CD14-positive monocyte (primary cell): ENCODE data around the gene SNPH. TPM values are rescaled to one million over a fixed set of nuclear protein-coding genes. Genes with fewer than 3 reads are reported as not detected.

ENCODE experiments used
- DNase-seq, 3 donors: peaks; one replicate each; pipeline ENCODE4 v3.0.0-alpha.2; 2011 to 2022
- H2AFZ ChIP-seq: 2 replicates; pipeline ENCODE4 v1.6.0; 2012; ENCODE audit warnings: mild to moderate bottlenecking, low read depth, low read length, inconsistent platforms; ENCODE audit not compliant: insufficient read depth, poor library complexity, severe bottlenecking
- H3K27ac ChIP-seq, 2 donors: 1 replicate in 1 of 2; 2 replicates in 1 of 2; pipeline ENCODE4 v1.5.1; 2012 to 2013; ENCODE audit warnings: low read length in 2 of 2, control low read depth in 1 of 2, inconsistent platforms in 1 of 2, low read depth in 1 of 2, mild to moderate bottlenecking in 1 of 2
- H3K27me3 ChIP-seq, 2 donors: one replicate each; pipeline versions ENCODE4 v1.6.0 to v1.6.1; 2011 to 2013; ENCODE audit warnings: low read length in 2 of 2; ENCODE audit not compliant: control insufficient read depth in 2 of 2, insufficient read depth in 2 of 2
- H3K36me3 ChIP-seq, 2 donors: replicated peaks in 1 of 2; 1 replicate in 1 of 2; 2 replicates in 1 of 2; pipeline versions ENCODE4 v1.5.1 to v1.6.1; 2012 to 2013; ENCODE audit warnings: low read length in 2 of 2, control low read depth in 1 of 2, inconsistent platforms in 1 of 2, mild to moderate bottlenecking in 1 of 2; ENCODE audit not compliant: insufficient read depth in 2 of 2, control insufficient read depth in 1 of 2
- H3K4me1 ChIP-seq, 2 donors: 1 replicate in 1 of 2; 2 replicates in 1 of 2; pipeline versions ENCODE4 v1.5.1 to v1.6.1; 2012 to 2013; ENCODE audit warnings: low read length in 2 of 2, control low read depth in 1 of 2, inconsistent platforms in 1 of 2, mild to moderate bottlenecking in 1 of 2, moderate library complexity in 1 of 2; ENCODE audit not compliant: insufficient read depth in 2 of 2, control insufficient read depth in 1 of 2
- H3K4me2 ChIP-seq: replicated peaks from 2 replicates; pipeline ENCODE3; 2012; ENCODE audit warnings: low read length, moderate library complexity, mild to moderate bottlenecking; ENCODE audit not compliant: poor library complexity, severe bottlenecking; ENCODE audit errors: extremely low read depth
- H3K4me3 ChIP-seq, 3 experiments: fragments of 200-600 bp in 1 of 3; sonication (generic) in 1 of 3; replicated peaks in 1 of 3; 1 replicate in 2 of 3; 2 replicates in 1 of 3; pipeline ENCODE4 v1.5.1; 2011 to 2013; ENCODE audit warnings: low read length in 3 of 3, mild to moderate bottlenecking in 3 of 3, control low read depth in 2 of 3, low read depth in 2 of 3, inconsistent platforms in 1 of 3, moderate library complexity in 1 of 3
- H3K79me2 ChIP-seq: 2 replicates; pipeline ENCODE4 v1.6.0; 2012; ENCODE audit warnings: mild to moderate bottlenecking, control low read depth, inconsistent platforms, low read length, moderate library complexity; ENCODE audit not compliant: insufficient read depth
- H3K9ac ChIP-seq: 2 replicates; pipeline ENCODE4 v1.6.0; 2017; ENCODE audit warnings: low read length, mild to moderate bottlenecking; ENCODE audit not compliant: insufficient read depth, poor library complexity, severe bottlenecking
- H3K9me3 ChIP-seq, 2 donors: replicated peaks in 1 of 2; 1 replicate in 1 of 2; 2 replicates in 1 of 2; pipeline versions ENCODE4 v1.5.1 to v1.6.1; 2012 to 2013; ENCODE audit warnings: low read length in 2 of 2, control low read depth in 1 of 2; ENCODE audit not compliant: control insufficient read depth in 1 of 2, insufficient read depth in 1 of 2
- H4K20me1 ChIP-seq: 2 replicates; pipeline ENCODE4 v1.6.0; 2012; ENCODE audit warnings: mild to moderate bottlenecking, low read length, control low read depth, moderate library complexity; ENCODE audit not compliant: insufficient read depth
- H3K27ac Mint-ChIP-seq, 7 donors: one replicate each; pipeline ENCODE4 v1.8.0; 2020; ENCODE audit warnings: mild to moderate bottlenecking in 7 of 7, mixed read lengths in 7 of 7, moderate library complexity in 6 of 7, inconsistent platforms in 2 of 7
- H3K27me3 Mint-ChIP-seq, 3 donors: one replicate each; pipeline ENCODE4 v1.8.0; 2021 to 2022; ENCODE audit warnings: low read depth in 3 of 3, mild to moderate bottlenecking in 3 of 3, mixed read lengths in 3 of 3, moderate library complexity in 3 of 3, inconsistent platforms in 1 of 3
- H3K36me3 Mint-ChIP-seq, 2 donors: one replicate each; pipeline ENCODE4 v1.8.0; 2020; ENCODE audit warnings: mixed read lengths in 2 of 2, inconsistent platforms in 1 of 2, mild to moderate bottlenecking in 1 of 2
- H3K4me1 Mint-ChIP-seq: one replicate; pipeline ENCODE4 v1.8.0; 2020; ENCODE audit warnings: mild to moderate bottlenecking, mixed read lengths
- H3K4me3 Mint-ChIP-seq, 2 donors: one replicate each; pipeline ENCODE4 v1.8.0; 2020; ENCODE audit warnings: mild to moderate bottlenecking in 2 of 2, mixed read lengths in 2 of 2, moderate library complexity in 1 of 2
- H3K9me3 Mint-ChIP-seq, 7 donors: one replicate each; pipeline ENCODE4 v1.8.0; 2020 to 2022; ENCODE audit warnings: mixed read lengths in 7 of 7, mild to moderate bottlenecking in 6 of 7, moderate library complexity in 6 of 7, inconsistent platforms in 2 of 7
- WGBS: methylation state at CpG from one replicate; pipeline ENCODE4 v1.1.5; 2013; ENCODE audit warnings: missing lambda C conversion rate; ENCODE audit not compliant: insufficient coverage; 5-methylcytosine and 5-hydroxymethylcytosine counted together
- intact Hi-C, 2 donors: fragments of 100-400 bp; cut with micrococcal nuclease; formaldehyde crosslinking; loops; one replicate each; pipeline versions ENCODE4 v1.15.0 to v1.15.1; 2023
- polyA plus RNA-seq, 3 donors: library from polyadenylated mRNA; depleted of rRNA in 1 of 3; unstranded in 2 of 3; stranded (reverse) in 1 of 3; fragments of 300-500 nt in 2 of 3; fragments of >200 nt in 1 of 3; fragmentation: Illumina TruSeq in 2 of 3; gene quantifications; 1 replicate in 2 of 3; 2 replicates in 1 of 3; pipeline ENCODE4 v1.2.3, GENCODE V29; 2012 to 2021
- TF ChIP-seq, protein P1 (sequence below): fragments of 200-600 bp; IDR thresholded peaks from one replicate; pipeline ENCODE4 v1.8.0; 2022; ENCODE audit warnings: antibody characterized with exemption, mild to moderate bottlenecking

The SNPH gene
- polyA plus RNA-seq, 3 donors, result 0.07 to 0.10 TPM; not detected in 1

DNA sequence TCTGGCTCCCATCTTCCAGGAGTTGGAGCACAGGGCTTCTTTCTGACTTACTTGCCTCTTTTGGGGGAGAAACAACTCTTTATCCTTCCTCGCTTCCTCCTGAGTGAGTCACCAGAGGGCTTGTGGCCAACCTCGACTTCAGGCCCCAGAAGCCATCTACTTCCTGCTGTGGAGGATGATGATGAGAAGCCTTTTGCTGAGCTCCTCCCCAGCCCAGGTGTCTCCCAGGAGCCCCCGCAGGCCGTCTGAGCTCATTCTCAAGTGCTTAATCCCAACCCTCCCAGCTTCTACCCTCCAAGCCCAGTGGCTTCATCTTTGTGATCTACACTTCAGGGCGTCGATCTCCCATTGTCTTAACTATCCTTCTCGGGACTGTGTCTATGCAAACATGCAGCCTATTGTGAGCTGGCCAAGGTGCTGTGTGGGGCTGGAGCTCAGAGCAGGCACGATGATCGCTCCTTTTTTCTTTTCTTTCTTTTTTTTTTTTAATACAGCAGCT, 35.0 kb downstream of the SNPH start:
- peaks cover 7% of the 10 kb centered on the region for H3K4me1 Mint-ChIP-seq
- Histone ChIP-seq H3K4me1 (peaks cover 0 to 8% of the 10 kb centered on the region in 2 donors), H3K4me2 (no peak overlapping the region), H3K27me3 (no peaks in the 10 kb centered on the region), H3K4me3 (no peak overlapping the region), H3K9ac (peak overlapping the region; percentile 21), H3K36me3 (no peaks in the 10 kb centered on the region), H3K27ac (no peak overlapping the region), H3K79me2 (no peaks in the 10 kb centered on the region), H2AFZ (no peak overlapping the region), H3K9me3 (no peaks in the 10 kb centered on the region), H4K20me1 (no peaks in the 10 kb centered on the region)
- H3K27ac Mint-ChIP-seq, result peak overlapping the region in 2 of 7 donors; percentile 48 to 60
- intact Hi-C loops, result no loop called here
- no peak overlapping the region for H3K4me3 Mint-ChIP-seq
- 43% methylated on average over 2 of the region's 9 CpGs for WGBS
- H3K36me3 Mint-ChIP-seq, result no peaks in the 10 kb centered on the region
- peak; percentile 7 to 33 (median 11) for DNase-seq
- H3K27me3 Mint-ChIP-seq, result peaks cover 0 to 4% (median 3%) of the 10 kb centered on the region in 3 donors
- H3K9me3 Mint-ChIP-seq, result no peaks in the 10 kb centered on the region
- TF ChIP-seq, protein P1, sequence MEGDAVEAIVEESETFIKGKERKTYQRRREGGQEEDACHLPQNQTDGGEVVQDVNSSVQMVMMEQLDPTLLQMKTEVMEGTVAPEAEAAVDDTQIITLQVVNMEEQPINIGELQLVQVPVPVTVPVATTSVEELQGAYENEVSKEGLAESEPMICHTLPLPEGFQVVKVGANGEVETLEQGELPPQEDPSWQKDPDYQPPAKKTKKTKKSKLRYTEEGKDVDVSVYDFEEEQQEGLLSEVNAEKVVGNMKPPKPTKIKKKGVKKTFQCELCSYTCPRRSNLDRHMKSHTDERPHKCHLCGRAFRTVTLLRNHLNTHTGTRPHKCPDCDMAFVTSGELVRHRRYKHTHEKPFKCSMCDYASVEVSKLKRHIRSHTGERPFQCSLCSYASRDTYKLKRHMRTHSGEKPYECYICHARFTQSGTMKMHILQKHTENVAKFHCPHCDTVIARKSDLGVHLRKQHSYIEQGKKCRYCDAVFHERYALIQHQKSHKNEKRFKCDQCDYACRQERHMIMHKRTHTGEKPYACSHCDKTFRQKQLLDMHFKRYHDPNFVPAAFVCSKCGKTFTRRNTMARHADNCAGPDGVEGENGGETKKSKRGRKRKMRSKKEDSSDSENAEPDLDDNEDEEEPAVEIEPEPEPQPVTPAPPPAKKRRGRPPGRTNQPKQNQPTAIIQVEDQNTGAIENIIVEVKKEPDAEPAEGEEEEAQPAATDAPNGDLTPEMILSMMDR, result no peak

DNA sequence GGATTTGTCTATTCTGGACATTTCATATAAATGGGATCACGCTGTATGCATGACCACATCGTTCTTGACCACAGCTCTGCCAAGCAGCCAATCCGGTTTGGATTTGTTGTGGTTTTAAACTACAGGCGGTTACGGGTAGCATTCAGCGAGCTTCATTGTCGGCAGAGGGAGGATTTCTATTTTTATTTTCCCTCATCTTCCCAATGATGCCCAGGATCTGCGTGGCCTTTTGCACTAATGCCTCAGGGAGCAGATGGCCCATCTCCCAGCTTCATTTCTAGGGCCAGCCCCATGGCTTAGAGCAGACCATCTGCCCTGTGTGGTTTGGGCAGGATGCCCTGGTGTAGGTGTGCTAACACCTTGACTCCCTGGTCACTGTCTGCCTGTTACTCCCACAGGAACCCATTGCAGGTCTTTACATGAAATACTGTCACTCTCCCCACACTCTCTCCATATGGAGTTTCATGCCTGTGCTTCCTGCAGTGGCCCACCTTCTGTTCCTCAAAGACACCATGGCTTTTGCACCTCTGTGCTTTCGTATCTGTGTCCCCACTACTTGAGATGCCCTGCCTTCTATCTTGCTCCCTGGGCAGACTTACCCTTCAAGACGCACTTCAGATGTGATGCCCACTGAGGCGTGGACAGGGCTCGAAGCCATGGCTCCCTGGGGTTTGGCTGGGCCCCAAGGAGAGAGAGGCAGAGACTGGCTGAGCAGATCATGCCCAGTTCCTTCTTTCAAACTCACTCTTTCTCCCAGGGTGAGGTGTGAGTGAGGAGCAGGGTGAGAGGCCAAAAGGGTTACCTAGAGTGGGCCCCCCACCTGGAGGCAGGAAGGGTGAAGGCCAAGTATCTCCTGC, 36.8 kb downstream of the SNPH start:
- H2AFZ ChIP-seq, result no peak overlapping the region
- no peaks in the 10 kb centered on the region for H3K36me3 Mint-ChIP-seq
- peaks cover 7% of the 10 kb centered on the region for H3K4me1 Mint-ChIP-seq
- H3K4me2 ChIP-seq, result no peak overlapping the region
- H3K79me2 ChIP-seq, result no peaks in the 10 kb centered on the region
- no peaks in the 10 kb centered on the region for H3K9me3 ChIP-seq
- no peak overlapping the region for H3K9ac ChIP-seq
- no peak overlapping the region for H3K4me3 ChIP-seq
- peaks cover 1 to 3% (median 3%) of the 10 kb centered on the region in 3 donors for H3K27me3 Mint-ChIP-seq
- TF ChIP-seq, protein P1, result no peak
- H3K27ac Mint-ChIP-seq, result peak overlapping the region in 4 of 7 donors; percentile 14 to 82 (median 31)
- H4K20me1 ChIP-seq, result no peaks in the 10 kb centered on the region
- no peak overlapping the region for H3K27ac ChIP-seq
- DNase-seq, result peak in 1 of 3 donors; percentile 7
- H3K36me3 ChIP-seq, result no peaks in the 10 kb centered on the region
- intact Hi-C loops, result no loop called here
- H3K9me3 Mint-ChIP-seq, result no peaks in the 10 kb centered on the region
- H3K27me3 ChIP-seq, result no peaks in the 10 kb centered on the region
- WGBS, result 80% methylated on average over 5 of the region's 12 CpGs
- no peak overlapping the region for H3K4me3 Mint-ChIP-seq
- H3K4me1 ChIP-seq, result peaks cover 0 to 8% of the 10 kb centered on the region in 2 donors
